Erythroblast (primary cell): ENCODE results near the gene TBC1D1.

Experiments used
- GATA1 ChIP-seq: IDR thresholded peaks from 2 replicates; pipeline ENCODE4 v1.6.1; 2011; ENCODE audit warnings: low read depth, mild to moderate bottlenecking, control low read depth, low read length, moderate library complexity
- POLR2A ChIP-seq: IDR thresholded peaks from 2 replicates; pipeline ENCODE4 v1.6.1; 2011; ENCODE audit warnings: mild to moderate bottlenecking, low read length

- TF ChIP-seq POLR2A (no peak), GATA1 (no peak)
Measured at GRCh38 chr4:38024206-38024509, 133.3 kb downstream of the TBC1D1 start.
